Measurements from ENCODE around the gene ATG101.

The ATG101 gene

GRCh38 chr12:52035190-52035589, 34.6 kb upstream of the ATG101 start:
- Histone ChIP-seq H3K27me3 (ENCODE audit: insufficient read depth, low read length, poor library complexity, severe bottlenecking) (peaks cover 10% of the 10 kb centered on the region), H3K79me2 (ENCODE audit: insufficient read depth, low read length) (no peaks in the 10 kb centered on the region), H3K4me1 (ENCODE audit: insufficient read depth, low read length, poor library complexity, severe bottlenecking) (peaks cover 17% of the 10 kb centered on the region), H2AFZ (ENCODE audit: low read length) (no peak overlapping the region), H3F3A (ENCODE audit: low read depth) (peaks cover 13% of the 10 kb centered on the region; the same call in 1 of the 2 replicates), H4K20me1 (ENCODE audit: insufficient read depth, low read length, poor library complexity, severe bottlenecking) (no peaks in the 10 kb centered on the region), H3K36me3 (ENCODE audit: insufficient read depth, low read length) (no peaks in the 10 kb centered on the region), H3K9me3 (ENCODE audit: insufficient read depth, low read depth, low read length) (no peaks in the 10 kb centered on the region), H3K4me2 (ENCODE audit: low read depth, low read length, poor library complexity, severe bottlenecking) (no peak overlapping the region), H3K9ac (ENCODE audit: low read depth, low read length, poor library complexity, severe bottlenecking) (no peak overlapping the region), H3K9me2 (replicated peaks; ENCODE audit: low read depth, low read length) (no peaks in the 10 kb centered on the region), H3K4me3 (ENCODE audit: low read length, poor library complexity, severe bottlenecking) (no peak overlapping the region)
- no peak for TF ChIP-seq EZH2phosphoT487 (IDR thresholded peaks at IDR 0.05; ENCODE audit: borderline replicate concordance)
- TF ChIP-seq, protein P1, sequence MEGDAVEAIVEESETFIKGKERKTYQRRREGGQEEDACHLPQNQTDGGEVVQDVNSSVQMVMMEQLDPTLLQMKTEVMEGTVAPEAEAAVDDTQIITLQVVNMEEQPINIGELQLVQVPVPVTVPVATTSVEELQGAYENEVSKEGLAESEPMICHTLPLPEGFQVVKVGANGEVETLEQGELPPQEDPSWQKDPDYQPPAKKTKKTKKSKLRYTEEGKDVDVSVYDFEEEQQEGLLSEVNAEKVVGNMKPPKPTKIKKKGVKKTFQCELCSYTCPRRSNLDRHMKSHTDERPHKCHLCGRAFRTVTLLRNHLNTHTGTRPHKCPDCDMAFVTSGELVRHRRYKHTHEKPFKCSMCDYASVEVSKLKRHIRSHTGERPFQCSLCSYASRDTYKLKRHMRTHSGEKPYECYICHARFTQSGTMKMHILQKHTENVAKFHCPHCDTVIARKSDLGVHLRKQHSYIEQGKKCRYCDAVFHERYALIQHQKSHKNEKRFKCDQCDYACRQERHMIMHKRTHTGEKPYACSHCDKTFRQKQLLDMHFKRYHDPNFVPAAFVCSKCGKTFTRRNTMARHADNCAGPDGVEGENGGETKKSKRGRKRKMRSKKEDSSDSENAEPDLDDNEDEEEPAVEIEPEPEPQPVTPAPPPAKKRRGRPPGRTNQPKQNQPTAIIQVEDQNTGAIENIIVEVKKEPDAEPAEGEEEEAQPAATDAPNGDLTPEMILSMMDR (conservative IDR thresholded peaks at IDR 0.05; ENCODE audit: low read length) = no peak

DNA sequence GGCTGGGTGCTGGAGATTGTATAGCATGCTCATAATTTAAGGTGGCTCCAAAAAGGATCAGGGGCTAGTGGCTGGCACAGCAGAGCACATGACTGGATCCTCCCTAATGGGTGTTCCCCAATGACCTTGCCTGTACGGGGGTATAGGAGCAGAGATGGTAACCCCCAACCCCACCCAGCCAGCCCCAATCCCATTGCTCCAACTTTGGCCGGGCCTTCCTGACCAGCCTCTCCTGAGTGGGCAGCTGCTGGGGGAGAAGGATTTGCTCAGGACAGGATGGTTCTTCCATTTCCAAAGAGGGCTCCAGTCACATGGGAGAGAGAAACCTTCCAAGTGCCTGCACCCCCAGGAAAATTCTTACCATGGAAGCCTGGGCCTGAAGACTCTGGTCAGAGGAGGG, 33.9 kb upstream of the ATG101 start:
- no peaks in the 10 kb centered on the region for H3K9me2 ChIP-seq (replicated peaks; ENCODE audit: low read depth, low read length)
- H2AFZ ChIP-seq (ENCODE audit: low read length) = no peak overlapping the region
- H3K36me3 ChIP-seq (ENCODE audit: insufficient read depth, low read length) = no peaks in the 10 kb centered on the region
- no peaks in the 10 kb centered on the region for H3K79me2 ChIP-seq (ENCODE audit: insufficient read depth, low read length)
- H4K20me1 ChIP-seq (ENCODE audit: insufficient read depth, low read length, poor library complexity, severe bottlenecking) = no peaks in the 10 kb centered on the region
- H3F3A ChIP-seq (ENCODE audit: low read depth) = peaks cover 13% of the 10 kb centered on the region; the same call in 1 of the 2 replicates
- H3K4me3 ChIP-seq (ENCODE audit: low read length, poor library complexity, severe bottlenecking) = no peak overlapping the region
- H3K27me3 ChIP-seq (ENCODE audit: insufficient read depth, low read length, poor library complexity, severe bottlenecking) = peaks cover 10% of the 10 kb centered on the region
- H3K4me1 ChIP-seq (ENCODE audit: insufficient read depth, low read length, poor library complexity, severe bottlenecking) = peaks cover 17% of the 10 kb centered on the region
- H3K4me2 ChIP-seq (ENCODE audit: low read depth, low read length, poor library complexity, severe bottlenecking) = peak overlapping the region; percentile 69
- H3K9me3 ChIP-seq (ENCODE audit: insufficient read depth, low read depth, low read length) = no peaks in the 10 kb centered on the region
- TF ChIP-seq, protein P1 (conservative IDR thresholded peaks at IDR 0.05; ENCODE audit: low read length) = no peak
- no peak for TF ChIP-seq EZH2phosphoT487 (IDR thresholded peaks at IDR 0.05; ENCODE audit: borderline replicate concordance)
- H3K9ac ChIP-seq (ENCODE audit: low read depth, low read length, poor library complexity, severe bottlenecking) = no peak overlapping the region

- H3F3A ChIP-seq (ENCODE audit: low read depth) = peaks cover 13% of the 10 kb centered on the region; the same call in 1 of the 2 replicates
- H3K9me3 ChIP-seq (ENCODE audit: insufficient read depth, low read depth, low read length) = no peaks in the 10 kb centered on the region
- H4K20me1 ChIP-seq (ENCODE audit: insufficient read depth, low read length, poor library complexity, severe bottlenecking) = no peaks in the 10 kb centered on the region
- H3K79me2 ChIP-seq (ENCODE audit: insufficient read depth, low read length) = no peaks in the 10 kb centered on the region
- peaks cover 10% of the 10 kb centered on the region for H3K27me3 ChIP-seq (ENCODE audit: insufficient read depth, low read length, poor library complexity, severe bottlenecking)
- no peaks in the 10 kb centered on the region for H3K36me3 ChIP-seq (ENCODE audit: insufficient read depth, low read length)
- peak overlapping the region; percentile 69 for H3K4me2 ChIP-seq (ENCODE audit: low read depth, low read length, poor library complexity, severe bottlenecking)
- H3K4me1 ChIP-seq (ENCODE audit: insufficient read depth, low read length, poor library complexity, severe bottlenecking) = peaks cover 20% of the 10 kb centered on the region
- H3K9ac ChIP-seq (ENCODE audit: low read depth, low read length, poor library complexity, severe bottlenecking) = no peak overlapping the region
- H3K9me2 ChIP-seq (replicated peaks; ENCODE audit: low read depth, low read length) = no peaks in the 10 kb centered on the region
- H3K4me3 ChIP-seq (ENCODE audit: low read length, poor library complexity, severe bottlenecking) = peak overlapping the region; percentile 67
- H2AFZ ChIP-seq (ENCODE audit: low read length) = peak overlapping the region; percentile 61; the same call in 1 of the 2 replicates
- TF ChIP-seq, protein P1 (conservative IDR thresholded peaks at IDR 0.05; ENCODE audit: low read length) = no peak
- no peak for TF ChIP-seq EZH2phosphoT487 (IDR thresholded peaks at IDR 0.05; ENCODE audit: borderline replicate concordance)
Measured at GRCh38 chr12:52036587-52037171, 33.1 kb upstream of the ATG101 start.

Data from Loucy (cell line).